GM12891 (cell line): ENCODE measurements around the gene PCDH8.

Experiments used
- POLR2A ChIP-seq: IDR thresholded peaks from 2 replicates; pipeline ENCODE4 v1.6.1; 2011; ENCODE audit warnings: low read depth, low read length, control low read depth
- POLR2AphosphoS5 ChIP-seq: IDR thresholded peaks from 2 replicates; pipeline ENCODE4 v1.6.1; 2011; ENCODE audit warnings: low read depth, low read length, control low read depth

- no peak for TF ChIP-seq POLR2AphosphoS5
- TF ChIP-seq POLR2A, result no peak
Observed at GRCh38 chr13:52852444-52852843, 4.0 kb upstream of the PCDH8 start.
